MM.1S (cell line): ENCODE data around the gene CNGB1.

Experiments
- DNase-seq: peaks from one replicate; pipeline ENCODE4 v3.0.0-alpha.2; 2015
- H2AFZ ChIP-seq: fragments of 300-600 bp; sonication (generic); 2 replicates; pipeline ENCODE4 v1.6.0; 2016; ENCODE audit warnings: antibody characterized with exemption, low read length
- H3F3A ChIP-seq: fragments of 300-600 bp; sonication (generic); 2 replicates; pipeline ENCODE4 v1.6.1; 2016; ENCODE audit warnings: mild to moderate bottlenecking, antibody characterized with exemption, low read length, moderate library complexity, mixed read lengths; ENCODE audit not compliant: insufficient read depth
- H3K27ac ChIP-seq: fragments of 300-600 bp; sonication (generic); 2 replicates; pipeline ENCODE4 v1.5.1; 2016; ENCODE audit warnings: mild to moderate bottlenecking, low read length
- H3K27me3 ChIP-seq: fragments of 300-600 bp; sonication (generic); replicated peaks from 2 replicates; pipeline ENCODE4 v1.6.0; 2016; ENCODE audit warnings: low read length; ENCODE audit not compliant: insufficient read depth
- H3K36me3 ChIP-seq: fragments of 300-600 bp; sonication (generic); replicated peaks from 2 replicates; pipeline ENCODE4 v1.6.1; 2016; ENCODE audit warnings: mild to moderate bottlenecking, low read length, mixed read lengths; ENCODE audit not compliant: insufficient read depth
- H3K4me1 ChIP-seq: fragments of 300-600 bp; sonication (generic); 2 replicates; pipeline ENCODE4 v1.6.1; 2016; ENCODE audit warnings: low read length, mixed read lengths
- H3K4me2 ChIP-seq: fragments of 300-600 bp; sonication (generic); 2 replicates; pipeline ENCODE4 v1.6.0; 2016; ENCODE audit warnings: low read depth, low read length
- H3K4me3 ChIP-seq: fragments of 300-600 bp; sonication (generic); 2 replicates; pipeline ENCODE4 v1.5.1; 2016; ENCODE audit warnings: low read length, mixed read lengths
- H3K79me2 ChIP-seq: fragments of 300-600 bp; sonication (generic); 2 replicates; pipeline ENCODE4 v1.6.1; 2016; ENCODE audit warnings: mixed run types, low read length, mixed read lengths
- H3K9ac ChIP-seq: fragments of 300-600 bp; sonication (generic); 2 replicates; pipeline ENCODE4 v1.6.1; 2016; ENCODE audit warnings: low read length, mixed read lengths
- H3K9me2 ChIP-seq: fragments of 300-600 bp; sonication (generic); replicated peaks from 2 replicates; pipeline ENCODE4 v1.6.1; 2016; ENCODE audit warnings: mild to moderate bottlenecking, low read length, mixed read lengths; ENCODE audit not compliant: insufficient read depth
- H3K9me3 ChIP-seq: fragments of 300-600 bp; sonication (generic); replicated peaks from 2 replicates; pipeline ENCODE4 v1.6.1; 2016; ENCODE audit warnings: mild to moderate bottlenecking, low read length, mixed read lengths; ENCODE audit not compliant: insufficient read depth
- H4K20me1 ChIP-seq: fragments of 300-600 bp; sonication (generic); 2 replicates; pipeline ENCODE4 v1.6.1; 2016; ENCODE audit warnings: mild to moderate bottlenecking, low read length, moderate library complexity, mixed read lengths; ENCODE audit not compliant: insufficient read depth
- EZH2 ChIP-seq: fragments of 300-600 bp; sonication (generic); optimal IDR thresholded peaks from 2 replicates; pipeline ENCODE3; 2017; ENCODE audit warnings: low read depth, mild to moderate bottlenecking, antibody characterized with exemption, low read length, mixed read lengths
- EZH2phosphoT487 ChIP-seq: fragments of 300-600 bp; sonication (generic); IDR thresholded peaks from 2 replicates; pipeline ENCODE4 v1.6.1; 2018; ENCODE audit warnings: antibody characterized with exemption, low read length
- TF ChIP-seq, protein P1 (sequence below): fragments of 300-600 bp; sonication (generic); IDR thresholded peaks from 2 replicates; pipeline ENCODE4 v1.5.1; 2016; ENCODE audit warnings: antibody characterized with exemption, low read length, mixed read lengths

Gene CNGB1

DNA sequence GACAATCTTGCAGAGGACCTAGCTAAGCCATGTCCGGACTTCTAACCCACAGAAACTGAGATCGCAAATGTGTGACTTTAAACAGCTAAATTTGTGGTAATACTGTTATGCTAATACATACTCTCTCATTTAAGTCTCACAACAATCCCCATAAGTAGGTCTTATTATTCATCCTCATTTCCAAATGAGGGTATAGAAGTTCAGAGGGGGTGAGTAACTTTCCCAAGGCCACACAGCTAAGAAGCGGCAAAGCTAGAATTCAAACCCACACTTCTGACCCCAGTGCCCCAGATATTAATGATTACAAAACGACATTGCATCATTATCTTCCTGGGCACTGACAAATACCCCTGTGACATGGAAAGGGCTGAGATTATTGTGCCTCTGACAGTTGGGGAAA lies 81.4 kb downstream of the CNGB1 start:
- TF ChIP-seq EZH2phosphoT487 (no peak), EZH2 (no peak)
- TF ChIP-seq, protein P1, sequence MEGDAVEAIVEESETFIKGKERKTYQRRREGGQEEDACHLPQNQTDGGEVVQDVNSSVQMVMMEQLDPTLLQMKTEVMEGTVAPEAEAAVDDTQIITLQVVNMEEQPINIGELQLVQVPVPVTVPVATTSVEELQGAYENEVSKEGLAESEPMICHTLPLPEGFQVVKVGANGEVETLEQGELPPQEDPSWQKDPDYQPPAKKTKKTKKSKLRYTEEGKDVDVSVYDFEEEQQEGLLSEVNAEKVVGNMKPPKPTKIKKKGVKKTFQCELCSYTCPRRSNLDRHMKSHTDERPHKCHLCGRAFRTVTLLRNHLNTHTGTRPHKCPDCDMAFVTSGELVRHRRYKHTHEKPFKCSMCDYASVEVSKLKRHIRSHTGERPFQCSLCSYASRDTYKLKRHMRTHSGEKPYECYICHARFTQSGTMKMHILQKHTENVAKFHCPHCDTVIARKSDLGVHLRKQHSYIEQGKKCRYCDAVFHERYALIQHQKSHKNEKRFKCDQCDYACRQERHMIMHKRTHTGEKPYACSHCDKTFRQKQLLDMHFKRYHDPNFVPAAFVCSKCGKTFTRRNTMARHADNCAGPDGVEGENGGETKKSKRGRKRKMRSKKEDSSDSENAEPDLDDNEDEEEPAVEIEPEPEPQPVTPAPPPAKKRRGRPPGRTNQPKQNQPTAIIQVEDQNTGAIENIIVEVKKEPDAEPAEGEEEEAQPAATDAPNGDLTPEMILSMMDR = no peak
- Histone ChIP-seq H3K27ac (no peak overlapping the region), H3K79me2 (no peaks in the 10 kb centered on the region), H3K4me3 (no peak overlapping the region), H3K9me2 (no peaks in the 10 kb centered on the region), H3K4me1 (no peaks in the 10 kb centered on the region), H3K36me3 (no peaks in the 10 kb centered on the region), H2AFZ (no peak overlapping the region), H3F3A (no peaks in the 10 kb centered on the region), H3K27me3 (no peaks in the 10 kb centered on the region), H3K4me2 (no peak overlapping the region), H4K20me1 (no peaks in the 10 kb centered on the region), H3K9me3 (no peaks in the 10 kb centered on the region), H3K9ac (no peak overlapping the region)
- no peak for DNase-seq

DNA sequence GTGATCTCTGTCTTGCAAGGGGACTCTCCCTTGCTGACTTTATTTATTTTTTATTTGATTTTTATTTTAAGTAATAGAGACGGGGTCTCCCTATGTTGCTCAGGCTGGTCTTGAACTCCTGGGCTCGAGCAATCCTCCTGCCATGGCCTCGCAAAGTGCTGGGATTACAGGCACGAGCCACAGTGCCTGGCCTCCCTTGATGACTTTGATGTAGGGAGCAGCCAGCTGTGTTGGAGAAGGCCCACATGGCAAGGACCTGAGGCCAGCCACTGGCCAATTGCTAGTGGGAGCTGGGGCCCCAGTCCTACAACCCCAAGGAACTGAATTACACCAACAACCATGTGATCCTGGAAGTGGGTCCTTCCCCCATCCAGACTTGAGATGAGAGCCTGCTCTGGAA lies 81.8 kb downstream of the CNGB1 start:
- no peak for DNase-seq
- Histone ChIP-seq H3K9me2 (no peaks in the 10 kb centered on the region), H3K9me3 (no peaks in the 10 kb centered on the region), H3K9ac (no peak overlapping the region), H2AFZ (no peak overlapping the region), H3K79me2 (no peaks in the 10 kb centered on the region), H3K4me3 (no peak overlapping the region), H4K20me1 (no peaks in the 10 kb centered on the region), H3K4me2 (no peak overlapping the region), H3F3A (no peaks in the 10 kb centered on the region), H3K27me3 (no peaks in the 10 kb centered on the region), H3K36me3 (no peaks in the 10 kb centered on the region), H3K4me1 (no peaks in the 10 kb centered on the region), H3K27ac (no peak overlapping the region)
- TF ChIP-seq EZH2 (no peak), EZH2phosphoT487 (no peak)
- TF ChIP-seq, protein P1 = no peak

DNA sequence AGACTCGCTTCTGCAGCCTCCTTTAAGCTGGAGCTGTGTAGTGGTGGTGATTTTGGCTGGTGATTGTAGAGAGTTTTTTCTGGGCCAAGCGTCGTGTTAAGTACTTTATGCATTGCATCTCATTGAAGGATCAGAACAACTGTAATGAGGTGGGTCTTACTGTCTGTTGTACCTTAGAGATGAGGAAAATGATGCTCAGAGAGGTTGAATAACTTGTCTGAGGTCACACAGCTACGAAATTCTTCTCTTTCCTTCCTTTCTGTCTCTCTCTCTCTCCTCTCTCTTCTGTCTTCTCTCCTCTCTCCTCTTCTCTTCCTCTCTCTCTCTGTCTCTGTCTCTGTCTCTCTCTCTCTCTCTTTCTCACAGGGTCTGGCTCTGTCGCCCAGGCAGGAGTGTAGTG lies 82.8 kb downstream of the CNGB1 start:
- TF ChIP-seq EZH2 (no peak), EZH2phosphoT487 (no peak)
- TF ChIP-seq, protein P1 = no peak
- Histone ChIP-seq H3K36me3 (no peaks in the 10 kb centered on the region), H3K9me3 (no peaks in the 10 kb centered on the region)

More for the DNA sequence above, 82.8 kb downstream of the CNGB1 start:
- Histone ChIP-seq H3K9ac (no peak overlapping the region), H3K9me2 (no peaks in the 10 kb centered on the region), H3F3A (no peaks in the 10 kb centered on the region), H2AFZ (no peak overlapping the region), H3K27ac (no peak overlapping the region), H3K27me3 (no peaks in the 10 kb centered on the region), H3K79me2 (no peaks in the 10 kb centered on the region), H3K4me2 (no peak overlapping the region), H3K4me1 (no peaks in the 10 kb centered on the region), H3K4me3 (no peak overlapping the region), H4K20me1 (no peaks in the 10 kb centered on the region)
- no peak for DNase-seq
